Fibroblast of lung (primary cell): Measurements from ENCODE around the gene ASXL1. TPM values are rescaled to one million over a fixed set of nuclear protein-coding genes. Genes with fewer than 3 reads are reported as not detected.

Experiments
- DNase-seq, 2 donors: peaks; one replicate each; pipeline versions ENCODE4 v3.0.0 to v3.0.0-alpha.2; 2010; ENCODE audit warnings: low read depth in 2 of 2
- H2AFZ ChIP-seq: 2 replicates; pipeline ENCODE4 v1.5.1; 2012; ENCODE audit warnings: low read length, control low read depth, inconsistent platforms
- H3K27ac ChIP-seq: 2 replicates; pipeline ENCODE4 v1.5.1; 2011; ENCODE audit warnings: low read length, control low read depth; ENCODE audit not compliant: insufficient read depth
- H3K27me3 ChIP-seq: 2 replicates; pipeline ENCODE4 v1.5.1; 2011; ENCODE audit warnings: mild to moderate bottlenecking, low read length; ENCODE audit not compliant: control insufficient read depth, insufficient read depth
- H3K36me3 ChIP-seq: 2 replicates; pipeline ENCODE4 v1.5.1; 2011; ENCODE audit warnings: low read length; ENCODE audit not compliant: control insufficient read depth, insufficient read depth
- H3K4me1 ChIP-seq: 2 replicates; pipeline ENCODE4 v1.5.1; 2011; ENCODE audit warnings: low read length; ENCODE audit not compliant: control insufficient read depth, insufficient read depth; ENCODE audit errors: extremely low read depth
- H3K4me2 ChIP-seq: 2 replicates; pipeline ENCODE4 v1.5.1; 2011; ENCODE audit warnings: low read length, control low read depth; ENCODE audit not compliant: insufficient read depth; ENCODE audit errors: extremely low read depth
- H3K4me3 ChIP-seq, 4 experiments: fragments of 200-600 bp in 1 of 4; sonication (generic) in 1 of 4; replicated peaks in 1 of 4; 2 replicates each; pipeline ENCODE4 v1.5.1; 2011 to 2016; ENCODE audit warnings: low read length in 4 of 4, low read depth in 3 of 4, mild to moderate bottlenecking in 3 of 4, control low read depth in 2 of 4, inconsistent platforms in 1 of 4, mixed read lengths in 1 of 4; ENCODE audit not compliant: insufficient read depth in 1 of 4; ENCODE audit errors: control extremely low read depth in 1 of 4
- H3K79me2 ChIP-seq: 2 replicates; pipeline ENCODE4 v1.5.1; 2012; ENCODE audit warnings: mild to moderate bottlenecking, low read length, inconsistent platforms; ENCODE audit not compliant: control insufficient read depth, insufficient read depth
- H3K9ac ChIP-seq: 2 replicates; pipeline ENCODE4 v1.5.1; 2011; ENCODE audit warnings: mild to moderate bottlenecking, low read length, control low read depth; ENCODE audit not compliant: insufficient read depth
- H3K9me3 ChIP-seq: 2 replicates; pipeline ENCODE4 v1.5.1; 2012; ENCODE audit warnings: low read depth, low read length; ENCODE audit not compliant: control insufficient read depth, insufficient read depth
- H4K20me1 ChIP-seq: 2 replicates; pipeline ENCODE4 v1.5.1; 2011; ENCODE audit warnings: low read length; ENCODE audit not compliant: control insufficient read depth, insufficient read depth; ENCODE audit errors: extremely low read depth
- CTCF ChIP-seq, 2 donors: IDR thresholded peaks in 1 of 2; conservative IDR thresholded peaks in 1 of 2; 1 replicate in 1 of 2; 2 replicates in 1 of 2; pipeline ENCODE4 v1.5.1; 2011 to 2012; ENCODE audit warnings: low read length in 2 of 2, control low read depth in 1 of 2, inconsistent platforms in 1 of 2, low read depth in 1 of 2, mild to moderate bottlenecking in 1 of 2
- EZH2 ChIP-seq: IDR thresholded peaks from 2 replicates; pipeline ENCODE4 v1.5.1; 2012; ENCODE audit warnings: low read length, control low read depth, mild to moderate bottlenecking; ENCODE audit errors: missing control alignments
- polyA plus RNA-seq, 2 donors: library from polyadenylated mRNA; depleted of rRNA in 1 of 2; stranded (reverse) in 1 of 2; unstranded in 1 of 2; fragments of >200 nt; gene quantifications; 2 replicates each; pipeline ENCODE4 v1.2.1, GENCODE V29; 2011 to 2012; ENCODE audit warnings: missing spikeins in 1 of 2
- total RNA-seq: library from RNA; depleted of rRNA; stranded (reverse); fragments of >200 nt; gene quantifications from 2 replicates; pipeline ENCODE4 v1.2.1, GENCODE V29; 2014

ASXL1 gene
- total and polyA plus RNA-seq, 2 donors (not counting 1 experiment from before 2014, with no cell fraction given): 38.0 to 41.1 TPM

GRCh38 chr20:32450484-32451061 lies 92.4 kb downstream of the ASXL1 start:
- H2AFZ ChIP-seq: no peak overlapping the region
- H3K9ac ChIP-seq: no peak overlapping the region
- H3K4me2 ChIP-seq: no peak overlapping the region
- no peaks in the 10 kb centered on the region for H4K20me1 ChIP-seq
- no peak overlapping the region for H3K4me3 ChIP-seq
- no peak for TF ChIP-seq CTCF (conservative IDR thresholded peaks at IDR 0.05 in 1 of 2, IDR thresholded peaks at IDR 0.05 in 1 of 2; ENCODE audit: low read depth in 1 of 2, low read length in 2 of 2)
- no peak for TF ChIP-seq EZH2
- peaks cover 23% of the 10 kb centered on the region for H3K36me3 ChIP-seq
- no peaks in the 10 kb centered on the region for H3K79me2 ChIP-seq
- H3K4me1 ChIP-seq: no peaks in the 10 kb centered on the region
- DNase-seq: no peak
- H3K27ac ChIP-seq: no peak overlapping the region
- no peaks in the 10 kb centered on the region for H3K9me3 ChIP-seq
- no peaks in the 10 kb centered on the region for H3K27me3 ChIP-seq

GRCh38 chr20:32451340-32451681 lies 93.2 kb downstream of the ASXL1 start:
- H3K9ac ChIP-seq: no peak overlapping the region
- peaks cover 22% of the 10 kb centered on the region for H3K36me3 ChIP-seq
- TF ChIP-seq EZH2: no peak
- no peak for TF ChIP-seq CTCF (conservative IDR thresholded peaks at IDR 0.05 in 1 of 2, IDR thresholded peaks at IDR 0.05 in 1 of 2; ENCODE audit: low read depth in 1 of 2, low read length in 2 of 2)
- no peaks in the 10 kb centered on the region for H3K79me2 ChIP-seq
- DNase-seq: no peak
- H3K9me3 ChIP-seq: no peaks in the 10 kb centered on the region
- H3K4me3 ChIP-seq: no peak overlapping the region
- H3K4me2 ChIP-seq: no peak overlapping the region
- no peak overlapping the region for H2AFZ ChIP-seq
- H3K27me3 ChIP-seq: no peaks in the 10 kb centered on the region
- H3K27ac ChIP-seq: no peak overlapping the region
- no peaks in the 10 kb centered on the region for H3K4me1 ChIP-seq
- no peaks in the 10 kb centered on the region for H4K20me1 ChIP-seq

GRCh38 chr20:32451682-32452461 lies 93.7 kb downstream of the ASXL1 start:
- no peak overlapping the region for H2AFZ ChIP-seq
- TF ChIP-seq CTCF (conservative IDR thresholded peaks at IDR 0.05 in 1 of 2, IDR thresholded peaks at IDR 0.05 in 1 of 2; ENCODE audit: low read depth in 1 of 2, low read length in 2 of 2) (no peak), EZH2 (no peak)
- no peak overlapping the region for H3K9ac ChIP-seq
- H3K4me2 ChIP-seq: no peak overlapping the region
- H3K27ac ChIP-seq: no peak overlapping the region
- no peaks in the 10 kb centered on the region for H3K27me3 ChIP-seq
- no peaks in the 10 kb centered on the region for H3K9me3 ChIP-seq
- H4K20me1 ChIP-seq: no peaks in the 10 kb centered on the region
- no peak for DNase-seq
- H3K4me1 ChIP-seq: peaks cover 2% of the 10 kb centered on the region
- no peak overlapping the region for H3K4me3 ChIP-seq
- peaks cover 18% of the 10 kb centered on the region for H3K36me3 ChIP-seq
- H3K79me2 ChIP-seq: no peaks in the 10 kb centered on the region
